ENCODE measurements around the gene OR4K14.
"Not testable (repeated sequence)": the region's sequence is repeated elsewhere in the genome, so short reads cannot be mapped to it uniquely, and the experiment has no call there.

The OR4K14 gene

GRCh38 chr14:20019257-20019865 lies at the start of gene OR4K14:
Gene OR4K14 (minus strand): TSS chr14:20019307. CDS start chr14:20015193, 4,114 bp downstream.
- DNase-seq (ENCODE audit: low read depth, low spot score), result no peak

GRCh38 chr14:20059745-20060144 lies 40.6 kb upstream of the OR4K14 start, which contains the start of gene OR4L1:
Gene OR4L1 (plus strand): TSS chr14:20060045. CDS start chr14:20060045, 0 bp downstream.
- no peak for DNase-seq (ENCODE audit: low read depth, low spot score)

- no peak for DNase-seq (ENCODE audit: low read depth, low spot score)
Measured at GRCh38 chr14:20048202-20048601, 29.1 kb upstream of the OR4K14 start.

GRCh38 chr14:20044243-20044642 lies 25.1 kb upstream of the OR4K14 start:
- DNase-seq (ENCODE audit: low read depth, low spot score), result no peak

GRCh38 chr14:20035938-20036337 lies 16.8 kb upstream of the OR4K14 start, which contains the start of gene OR4K13:
Gene OR4K13 (minus strand): TSS chr14:20036038. CDS start chr14:20034758, 1,280 bp downstream.
- no peak for DNase-seq (ENCODE audit: low read depth, low spot score)

GRCh38 chr14:20035449-20035848 lies 16.3 kb upstream of the OR4K14 start:
- no peak for DNase-seq (ENCODE audit: low read depth, low spot score)

GRCh38 chr14:20031058-20031457 lies 12.0 kb upstream of the OR4K14 start:
- DNase-seq (ENCODE audit: low read depth, low spot score), result no peak

- DNase-seq (ENCODE audit: low read depth, low spot score), result no peak
Measured at GRCh38 chr14:20008156-20008555, 11.0 kb downstream of the OR4K14 start.

GRCh38 chr14:20002319-20002718 lies 16.8 kb downstream of the OR4K14 start:
- DNase-seq (ENCODE audit: low read depth, low spot score), result no peak

- DNase-seq (ENCODE audit: low read depth, low spot score), result no peak
Measured at GRCh38 chr14:20001863-20002262, 17.2 kb downstream of the OR4K14 start, which contains the start of gene OR4Q2. Gene OR4Q2 (plus strand): TSS chr14:20002163.

- no peak for DNase-seq (ENCODE audit: low read depth, low spot score)
Measured at GRCh38 chr14:19993438-19993837, 25.7 kb downstream of the OR4K14 start.

GRCh38 chr14:19975291-19975690 lies 43.8 kb downstream of the OR4K14 start, which contains the start of gene OR4K15:
Gene OR4K15 (plus strand): TSS chr14:19975591. CDS start chr14:19975591, 0 bp downstream.
- no peak for DNase-seq (ENCODE audit: low read depth, low spot score)

GRCh38 chr14:19974844-19975243 lies 44.3 kb downstream of the OR4K14 start:
- no peak for DNase-seq (ENCODE audit: low read depth, low spot score)

- not testable (repeated sequence) for DNase-seq (ENCODE audit: low read depth, low spot score)
Measured at GRCh38 chr14:19969735-19970134, 49.4 kb downstream of the OR4K14 start.
